ENCODE measurements around the gene SERPINB2.
A peak's percentile ranks its signal among the peaks of the same experiment; 100 is the strongest.
"Not testable (repeated sequence)": the region's sequence is repeated elsewhere in the genome, so short reads cannot be mapped to it uniquely, and the experiment has no call there.

The SERPINB2 gene

GRCh38 chr18:63930773-63931354 is 43.4 kb downstream of the SERPINB2 start:
- DNase-seq (ENCODE audit: low read depth, low spot score) = no peak
- no peak for TF ChIP-seq FOXP2 (optimal IDR thresholded peaks at IDR 0.05; ENCODE audit: control extremely low read depth, extremely low read length, insufficient read depth)
- TF ChIP-seq POLR2AphosphoS5 (IDR thresholded peaks at IDR 0.05; ENCODE audit: borderline replicate concordance, low read depth, low read length) = no peak
- TF ChIP-seq EZH2 (IDR thresholded peaks at IDR 0.05) = no peak
- H3K36me3 ChIP-seq (ENCODE audit: insufficient read depth, low read length) = no peaks in the 10 kb centered on the region
- H3K9ac ChIP-seq (ENCODE audit: insufficient read length) = no peak overlapping the region
- no peak overlapping the region for H3K4me3 ChIP-seq
- H3K9me3 ChIP-seq (ENCODE audit: low read depth, low read length) = no peaks in the 10 kb centered on the region
- H3K27ac ChIP-seq = no peak overlapping the region

GRCh38 chr18:63936156-63936931 is 48.8 kb downstream of the SERPINB2 start:
- no peaks in the 10 kb centered on the region for H3K36me3 ChIP-seq (ENCODE audit: insufficient read depth, low read length)
- H3K27ac ChIP-seq = no peak overlapping the region
- no peak for DNase-seq (ENCODE audit: low read depth, low spot score)
- no peak overlapping the region for H3K9ac ChIP-seq (ENCODE audit: insufficient read length)
- TF ChIP-seq POLR2AphosphoS5 (IDR thresholded peaks at IDR 0.05; ENCODE audit: borderline replicate concordance, low read depth, low read length) = no peak
- no peak for TF ChIP-seq EZH2 (IDR thresholded peaks at IDR 0.05)
- TF ChIP-seq FOXP2 (optimal IDR thresholded peaks at IDR 0.05; ENCODE audit: control extremely low read depth, extremely low read length, insufficient read depth) = no peak
- peak overlapping the region; percentile 49 for H3K4me3 ChIP-seq
- H3K9me3 ChIP-seq (ENCODE audit: low read depth, low read length) = no peaks in the 10 kb centered on the region

- TF ChIP-seq FOXP2 (optimal IDR thresholded peaks at IDR 0.05; ENCODE audit: control extremely low read depth, extremely low read length, insufficient read depth) = no peak
- TF ChIP-seq EZH2 (IDR thresholded peaks at IDR 0.05) = no peak
- no peak for TF ChIP-seq POLR2AphosphoS5 (IDR thresholded peaks at IDR 0.05; ENCODE audit: borderline replicate concordance, low read depth, low read length)
- no peaks in the 10 kb centered on the region for H3K36me3 ChIP-seq (ENCODE audit: insufficient read depth, low read length)
- no peak for DNase-seq (ENCODE audit: low read depth, low spot score)
- H3K9ac ChIP-seq (ENCODE audit: insufficient read length) = no peak overlapping the region
- H3K9me3 ChIP-seq (ENCODE audit: low read depth, low read length) = no peaks in the 10 kb centered on the region
- H3K27ac ChIP-seq = no peak overlapping the region
- H3K4me3 ChIP-seq = no peak overlapping the region
Observed at GRCh38 chr18:63936932-63937393, 49.5 kb downstream of the SERPINB2 start.

DNA sequence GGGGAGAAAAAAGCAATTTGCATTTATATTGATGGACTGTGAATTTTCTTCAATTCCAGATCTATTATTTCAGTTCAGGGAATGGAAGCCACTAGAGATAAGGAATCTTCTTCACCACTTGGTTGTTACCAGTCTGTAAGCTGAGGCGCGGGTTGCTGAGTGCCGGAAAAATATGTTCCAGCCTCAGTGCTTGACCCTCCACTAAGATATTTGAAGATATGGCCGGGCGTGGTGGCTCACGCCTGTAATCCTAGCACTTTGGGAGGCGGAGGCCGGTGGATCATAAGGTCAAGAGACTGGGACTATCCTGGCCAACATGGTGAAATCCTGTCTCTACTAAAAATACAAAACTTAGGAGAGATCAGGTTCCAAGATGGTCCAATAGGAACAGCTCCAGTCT is 52.5 kb downstream of the SERPINB2 start:
- H3K9ac ChIP-seq (ENCODE audit: insufficient read length) = no peak overlapping the region
- no peak overlapping the region for H3K4me3 ChIP-seq
- H3K9me3 ChIP-seq (ENCODE audit: low read depth, low read length) = no peaks in the 10 kb centered on the region
- no peak for DNase-seq (ENCODE audit: low read depth, low spot score)
- H3K27ac ChIP-seq = no peak overlapping the region
- H3K36me3 ChIP-seq (ENCODE audit: insufficient read depth, low read length) = no peaks in the 10 kb centered on the region
- TF ChIP-seq FOXP2 (optimal IDR thresholded peaks at IDR 0.05; ENCODE audit: control extremely low read depth, extremely low read length, insufficient read depth) (no peak), POLR2AphosphoS5 (IDR thresholded peaks at IDR 0.05; ENCODE audit: borderline replicate concordance, low read depth, low read length) (no peak), EZH2 (IDR thresholded peaks at IDR 0.05) (no peak)

DNA sequence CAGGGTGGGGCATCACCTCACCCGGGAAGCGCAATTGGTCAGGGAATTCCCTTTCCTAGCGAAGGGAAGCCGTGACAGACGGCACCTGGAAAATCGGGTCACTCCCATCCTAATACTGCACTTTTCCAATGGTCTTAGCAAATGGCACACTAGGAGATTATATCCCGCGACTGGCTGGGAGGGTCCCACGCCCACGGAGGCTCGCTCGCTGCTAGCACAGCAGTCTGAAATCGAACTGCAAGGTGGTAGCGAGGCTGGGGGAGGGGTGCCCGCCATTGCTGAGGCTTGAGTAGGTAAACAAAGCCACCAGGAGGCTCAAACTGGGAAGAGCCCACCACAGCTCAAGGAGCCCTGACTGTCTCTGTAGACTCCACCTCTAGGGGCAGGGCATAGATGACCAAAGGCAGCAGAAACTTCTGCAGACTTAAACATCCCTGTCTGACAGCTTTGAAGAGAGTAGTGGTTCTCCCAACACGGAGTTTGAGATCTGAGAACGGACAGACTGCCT is 53.1 kb downstream of the SERPINB2 start:
- H3K36me3 ChIP-seq (ENCODE audit: insufficient read depth, low read length); H3K27ac ChIP-seq; DNase-seq (ENCODE audit: low read depth, low spot score); H3K9ac ChIP-seq (ENCODE audit: insufficient read length); H3K9me3 ChIP-seq (ENCODE audit: low read depth, low read length); H3K4me3 ChIP-seq: not testable (repeated sequence)

DNA sequence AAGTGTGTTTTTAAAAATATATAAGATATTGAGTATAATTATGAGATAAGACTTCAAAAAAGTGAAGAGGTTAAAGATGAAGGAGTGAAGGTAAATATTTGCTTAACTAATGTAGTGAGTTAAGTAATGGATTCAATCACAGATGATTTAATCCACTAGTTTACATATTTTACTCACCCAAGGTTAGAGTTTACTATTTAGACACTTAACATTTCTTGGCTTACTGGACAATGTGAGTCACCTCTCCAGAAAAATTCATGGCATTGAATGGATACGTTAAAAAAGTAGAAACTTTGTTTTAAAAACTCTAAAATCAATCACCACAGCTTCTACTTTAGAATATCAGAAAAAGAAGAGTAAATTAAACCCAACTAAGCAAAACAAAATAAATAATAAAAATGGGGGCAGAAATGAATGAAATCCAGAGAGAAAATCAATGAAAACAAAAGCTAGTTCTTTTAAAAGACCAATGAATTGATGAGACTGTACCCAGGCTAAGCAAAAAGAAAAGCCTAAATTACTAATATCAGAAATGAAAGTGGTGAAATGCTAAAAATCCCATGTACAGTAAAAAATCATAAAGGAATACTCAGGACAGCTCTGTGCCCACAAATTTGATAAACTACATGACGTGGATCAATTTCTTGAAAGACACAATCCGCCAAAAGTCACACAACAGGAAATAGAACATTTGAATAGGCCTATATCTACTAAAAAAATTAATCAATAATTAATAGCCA is 59.7 kb downstream of the SERPINB2 start:
- Histone ChIP-seq H3K36me3 (ENCODE audit: insufficient read depth, low read length) (peaks cover 4% of the 10 kb centered on the region; the same call in 1 of the 2 replicates), H3K4me3 (no peak overlapping the region), H3K27ac (0 out of 2 replicates have a peak overlapping the region, but pooled peaks have one; percentile 60), H3K9ac (ENCODE audit: insufficient read length) (no peak overlapping the region), H3K9me3 (ENCODE audit: low read depth, low read length) (no peaks in the 10 kb centered on the region)
- DNase-seq (ENCODE audit: low read depth, low spot score) = no peak
- TF ChIP-seq EZH2 (IDR thresholded peaks at IDR 0.05) (no peak), POLR2AphosphoS5 (IDR thresholded peaks at IDR 0.05; ENCODE audit: borderline replicate concordance, low read depth, low read length) (no peak), FOXP2 (optimal IDR thresholded peaks at IDR 0.05; ENCODE audit: control extremely low read depth, extremely low read length, insufficient read depth) (no peak)

GRCh38 chr18:63949068-63949737 is 61.7 kb downstream of the SERPINB2 start, which contains the start of gene HMSD:
Gene HMSD (plus strand): TSS chr18:63949301. CDS start chr18:63953456, 4,155 bp downstream.
- TF ChIP-seq EZH2 (IDR thresholded peaks at IDR 0.05) (no peak), POLR2AphosphoS5 (IDR thresholded peaks at IDR 0.05; ENCODE audit: borderline replicate concordance, low read depth, low read length) (peak; percentile 74; the same call in 1 of the 2 replicates), FOXP2 (optimal IDR thresholded peaks at IDR 0.05; ENCODE audit: control extremely low read depth, extremely low read length, insufficient read depth) (no peak)
- no peak for DNase-seq (ENCODE audit: low read depth, low spot score)
- H3K9ac ChIP-seq (ENCODE audit: insufficient read length) = peak within 1 kb of the TSS; percentile 83
- H3K27ac ChIP-seq = peak within 1 kb of the TSS; percentile 79
- peaks cover 14% of the 10 kb centered on the region for H3K36me3 ChIP-seq (ENCODE audit: insufficient read depth, low read length)
- peak within 1 kb of the TSS; percentile 94 for H3K4me3 ChIP-seq
- no peaks in the 10 kb centered on the region; the same call in 1 of the 2 replicates for H3K9me3 ChIP-seq (ENCODE audit: low read depth, low read length)

All from SK-N-MC (cell line).